ENCODE data around the gene TEKT5. TPM values are rescaled to one million over a fixed set of nuclear protein-coding genes. Genes with fewer than 3 reads are reported as not detected.

The TEKT5 gene
- total RNA-seq, 1 experiment from 2014 or later: not detected

GRCh38 chr16:10616419-10616755, 78.3 kb downstream of the TEKT5 start:
- Mint-ChIP-seq H3K4me1 (ENCODE audit: insufficient read depth, unreplicated experiment) (peaks cover 17% of the 10 kb centered on the region), H3K27ac (ENCODE audit: low read depth, unreplicated experiment) (no peak overlapping the region), H3K4me3 (ENCODE audit: unreplicated experiment) (no peak overlapping the region), H3K9me3 (ENCODE audit: unreplicated experiment) (no peaks in the 10 kb centered on the region), H3K36me3 (ENCODE audit: insufficient read depth, unreplicated experiment) (no peaks in the 10 kb centered on the region), H3K27me3 (ENCODE audit: insufficient read depth, unreplicated experiment) (no peaks in the 10 kb centered on the region)
- no TSS peak for BruUV-seq (replicated peaks)
- no peak for DNase-seq (ENCODE audit: unreplicated experiment)
- CTCF ChIA-PET: interaction anchor here (0.6 to 2.3 kb wide), 7 partner anchors 10 to 1728 kb away, joined by 3 to 4 read pairs (median 4); no protein-coding TSS in a partner anchor
- TF ChIP-seq, protein P1, sequence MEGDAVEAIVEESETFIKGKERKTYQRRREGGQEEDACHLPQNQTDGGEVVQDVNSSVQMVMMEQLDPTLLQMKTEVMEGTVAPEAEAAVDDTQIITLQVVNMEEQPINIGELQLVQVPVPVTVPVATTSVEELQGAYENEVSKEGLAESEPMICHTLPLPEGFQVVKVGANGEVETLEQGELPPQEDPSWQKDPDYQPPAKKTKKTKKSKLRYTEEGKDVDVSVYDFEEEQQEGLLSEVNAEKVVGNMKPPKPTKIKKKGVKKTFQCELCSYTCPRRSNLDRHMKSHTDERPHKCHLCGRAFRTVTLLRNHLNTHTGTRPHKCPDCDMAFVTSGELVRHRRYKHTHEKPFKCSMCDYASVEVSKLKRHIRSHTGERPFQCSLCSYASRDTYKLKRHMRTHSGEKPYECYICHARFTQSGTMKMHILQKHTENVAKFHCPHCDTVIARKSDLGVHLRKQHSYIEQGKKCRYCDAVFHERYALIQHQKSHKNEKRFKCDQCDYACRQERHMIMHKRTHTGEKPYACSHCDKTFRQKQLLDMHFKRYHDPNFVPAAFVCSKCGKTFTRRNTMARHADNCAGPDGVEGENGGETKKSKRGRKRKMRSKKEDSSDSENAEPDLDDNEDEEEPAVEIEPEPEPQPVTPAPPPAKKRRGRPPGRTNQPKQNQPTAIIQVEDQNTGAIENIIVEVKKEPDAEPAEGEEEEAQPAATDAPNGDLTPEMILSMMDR (IDR thresholded peaks at IDR 0.05; ENCODE audit: unreplicated experiment): no peak
- intact Hi-C loops (cut with micrococcal nuclease): no loop called here
- POLR2A ChIA-PET: interaction anchor here (0.6 to 1.6 kb wide), 4 partner anchors 9 to 83 kb away, joined by 3 to 5 read pairs (median 4); no protein-coding TSS in a partner anchor

DNA sequence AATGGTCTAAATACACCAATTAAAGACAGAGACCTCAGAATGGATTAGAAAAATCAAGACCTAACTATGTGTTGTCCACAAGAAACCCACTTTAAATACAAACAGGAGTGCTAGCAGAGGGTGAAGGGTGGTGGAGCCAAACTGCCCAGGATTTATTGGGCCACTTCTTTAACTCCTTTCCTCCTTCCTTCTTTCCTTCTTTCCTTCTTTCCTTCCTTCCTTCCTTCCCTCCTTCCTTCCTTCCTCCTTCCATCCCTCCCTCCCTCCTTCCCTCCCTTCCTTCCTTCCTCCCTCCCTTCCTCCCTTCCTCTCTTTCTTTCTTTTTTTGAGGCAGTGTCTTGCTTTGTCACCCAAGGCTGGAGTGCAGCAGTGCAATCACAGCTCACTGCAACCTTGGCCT, 80.0 kb downstream of the TEKT5 start:
- ChIA-PET CTCF (interaction anchor here (0.6 kb wide), 1 partner anchor 349 kb away, joined by 3 read pairs; no protein-coding TSS in a partner anchor), POLR2A (no interaction called here)
- no peak for DNase-seq (ENCODE audit: unreplicated experiment)
- TF ChIP-seq, protein P1 (IDR thresholded peaks at IDR 0.05; ENCODE audit: unreplicated experiment): no peak
- intact Hi-C loops (cut with micrococcal nuclease): no loop called here
- Mint-ChIP-seq H3K36me3 (ENCODE audit: insufficient read depth, unreplicated experiment) (no peaks in the 10 kb centered on the region), H3K9me3 (ENCODE audit: unreplicated experiment) (no peaks in the 10 kb centered on the region), H3K4me1 (ENCODE audit: insufficient read depth, unreplicated experiment) (peaks cover 17% of the 10 kb centered on the region), H3K27ac (ENCODE audit: low read depth, unreplicated experiment) (no peak overlapping the region), H3K27me3 (ENCODE audit: insufficient read depth, unreplicated experiment) (no peaks in the 10 kb centered on the region), H3K4me3 (ENCODE audit: unreplicated experiment) (no peak overlapping the region)
- no TSS peak for BruUV-seq (replicated peaks)

- TF ChIP-seq, protein P1 (IDR thresholded peaks at IDR 0.05; ENCODE audit: unreplicated experiment): no peak
- POLR2A ChIA-PET: no interaction called here
Observed at GRCh38 chr16:10613785-10614485, 80.8 kb downstream of the TEKT5 start.

DNA sequence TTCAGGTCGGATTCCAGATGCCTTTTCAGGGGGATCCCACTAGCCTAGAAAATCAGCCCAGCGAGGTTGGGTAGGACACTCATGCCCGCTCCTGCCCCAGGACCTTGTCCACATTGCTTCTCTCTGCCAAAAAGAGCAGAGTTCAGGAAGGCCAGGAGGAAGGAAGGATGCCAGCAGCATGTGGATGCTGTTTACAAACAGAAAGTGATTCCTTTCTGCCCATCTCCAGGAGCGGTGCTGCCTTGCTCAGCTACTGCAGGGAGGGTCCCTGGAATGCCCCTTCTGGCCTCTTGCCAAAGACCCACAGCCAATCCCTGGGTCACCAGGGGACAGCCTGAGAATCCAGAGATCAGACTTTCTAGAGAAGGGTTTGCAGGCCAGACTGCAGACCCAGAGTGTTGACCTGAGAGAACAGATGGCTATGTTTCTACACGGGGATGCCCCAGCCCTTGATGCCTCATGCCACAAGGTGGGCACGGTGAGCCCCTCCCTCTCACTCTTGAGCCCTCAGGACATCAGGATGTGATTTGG, 82.0 kb downstream of the TEKT5 start:
- no peak for DNase-seq (ENCODE audit: unreplicated experiment)
- TF ChIP-seq, protein P1 (IDR thresholded peaks at IDR 0.05; ENCODE audit: unreplicated experiment): no peak
- H3K4me3 Mint-ChIP-seq (ENCODE audit: unreplicated experiment): no peak overlapping the region
- peaks cover 8% of the 10 kb centered on the region for H3K4me1 Mint-ChIP-seq (ENCODE audit: insufficient read depth, unreplicated experiment)
- H3K9me3 Mint-ChIP-seq (ENCODE audit: unreplicated experiment): no peaks in the 10 kb centered on the region
- no TSS peak for BruUV-seq (replicated peaks)
- intact Hi-C loops (cut with micrococcal nuclease): no loop called here
- H3K36me3 Mint-ChIP-seq (ENCODE audit: insufficient read depth, unreplicated experiment): no peaks in the 10 kb centered on the region
- ChIA-PET CTCF (interaction anchor here (0.6 kb wide), 1 partner anchor 98 kb away, joined by 4 read pairs; no protein-coding TSS in a partner anchor), POLR2A (no interaction called here)
- no peaks in the 10 kb centered on the region for H3K27me3 Mint-ChIP-seq (ENCODE audit: insufficient read depth, unreplicated experiment)
- no peak overlapping the region for H3K27ac Mint-ChIP-seq (ENCODE audit: low read depth, unreplicated experiment)

More at GRCh38 chr16:10613785-10614485, 80.8 kb downstream of the TEKT5 start:
- Mint-ChIP-seq H3K9me3 (ENCODE audit: unreplicated experiment) (no peaks in the 10 kb centered on the region), H3K27me3 (ENCODE audit: insufficient read depth, unreplicated experiment) (no peaks in the 10 kb centered on the region), H3K27ac (ENCODE audit: low read depth, unreplicated experiment) (no peak overlapping the region), H3K4me3 (ENCODE audit: unreplicated experiment) (no peak overlapping the region), H3K36me3 (ENCODE audit: insufficient read depth, unreplicated experiment) (no peaks in the 10 kb centered on the region), H3K4me1 (ENCODE audit: insufficient read depth, unreplicated experiment) (peaks cover 17% of the 10 kb centered on the region)
- CTCF ChIA-PET: no interaction called here
- DNase-seq (ENCODE audit: unreplicated experiment): no peak
- intact Hi-C loops (cut with micrococcal nuclease): no loop called here
- no TSS peak for BruUV-seq (replicated peaks)
